Glutamatergic neuron (in vitro differentiated cells): ENCODE results near the gene CHD1L. TPM values are rescaled to one million over a fixed set of nuclear protein-coding genes. Genes with fewer than 3 reads are reported as not detected.
"Not testable (repeated sequence)": the region's sequence is repeated elsewhere in the genome, so short reads cannot be mapped to it uniquely, and the experiment has no call there.

Source experiments
- DNase-seq: peaks from one replicate; pipeline ENCODE4 v3.0.0; 2022
- H3K27ac Mint-ChIP-seq: one replicate; pipeline ENCODE4 v1.8.0; 2020; ENCODE audit warnings: mild to moderate bottlenecking, mixed read lengths, inconsistent platforms; ENCODE audit not compliant: unreplicated experiment
- H3K27me3 Mint-ChIP-seq: one replicate; pipeline ENCODE4 v1.8.0; 2020; ENCODE audit warnings: mild to moderate bottlenecking, moderate library complexity, mixed read lengths, inconsistent platforms; ENCODE audit not compliant: unreplicated experiment
- H3K36me3 Mint-ChIP-seq: one replicate; pipeline ENCODE4 v1.8.0; 2020; ENCODE audit warnings: mild to moderate bottlenecking, mixed read lengths, inconsistent platforms; ENCODE audit not compliant: unreplicated experiment
- H3K4me1 Mint-ChIP-seq: one replicate; pipeline ENCODE4 v1.8.0; 2020; ENCODE audit warnings: mild to moderate bottlenecking, low read depth, mixed read lengths, inconsistent platforms; ENCODE audit not compliant: unreplicated experiment
- H3K4me3 Mint-ChIP-seq: one replicate; pipeline ENCODE4 v1.8.0; 2020; ENCODE audit warnings: mild to moderate bottlenecking, mixed read lengths, inconsistent platforms; ENCODE audit not compliant: unreplicated experiment
- H3K9me3 Mint-ChIP-seq: one replicate; pipeline ENCODE4 v1.8.0; 2020; ENCODE audit warnings: mild to moderate bottlenecking, moderate library complexity, mixed read lengths, inconsistent platforms; ENCODE audit not compliant: unreplicated experiment
- CTCF ChIP-seq: fragments of 200-600 bp; sonication (generic); IDR thresholded peaks from one replicate; pipeline ENCODE4 v1.5.0; 2021; ENCODE audit not compliant: partially characterized antibody, unreplicated experiment
- long read RNA-seq: library from polyadenylated mRNA; unstranded; transcript quantifications from one replicate; pipeline ENCODE4 v2.0.0, GENCODE V29; 2020; ENCODE audit not compliant: unreplicated experiment
- total RNA-seq: library from RNA; stranded (reverse); fragmentation: NEBNext Ultra II Directional; extraction: Animal tissue kit (Norgen Biotek cat#: 25700); gene quantifications from one replicate; pipeline ENCODE4 v1.2.1, GENCODE V29; 2021; ENCODE audit not compliant: unreplicated experiment

The CHD1L gene
- total RNA-seq: 35.2 TPM
- long read RNA-seq, partial matches to known transcripts: 2 of 17 reads
- long read RNA-seq, other reads (novel, unspliced or antisense): 10 of 17 reads

- peaks cover 6% of the 10 kb centered on the region for H3K4me1 Mint-ChIP-seq
- H3K4me3 Mint-ChIP-seq: peak within 1 kb of the TSS; percentile 91
- peak; percentile 91 for TF ChIP-seq CTCF
- peak; percentile 95 for DNase-seq
- H3K27ac Mint-ChIP-seq: peak within 1 kb of the TSS; percentile 14
- no peaks in the 10 kb centered on the region for H3K27me3 Mint-ChIP-seq
- no peaks in the 10 kb centered on the region for H3K36me3 Mint-ChIP-seq
- peaks cover under 1% of the 10 kb centered on the region for H3K9me3 Mint-ChIP-seq
Observed at GRCh38 chr1:147242449-147243227, at the start of gene CHD1L. Gene CHD1L, plus strand, starts transcription at chr1:147242684. Its CDS starts 20 bp downstream, at chr1:147242704.

GRCh38 chr1:147197324-147197723 is 45.2 kb upstream of the CHD1L start:
- not testable (repeated sequence) for H3K27me3 Mint-ChIP-seq, H3K27ac Mint-ChIP-seq, H3K9me3 Mint-ChIP-seq, DNase-seq, H3K4me3 Mint-ChIP-seq, H3K36me3 Mint-ChIP-seq, H3K4me1 Mint-ChIP-seq

- Mint-ChIP-seq H3K4me1 (no peaks in the 10 kb centered on the region), H3K36me3 (no peaks in the 10 kb centered on the region), H3K27me3 (peaks cover 3% of the 10 kb centered on the region), H3K27ac (no peak overlapping the region), H3K9me3 (no peaks in the 10 kb centered on the region), H3K4me3 (no peak overlapping the region)
- no peak for TF ChIP-seq CTCF
- DNase-seq: no peak
Observed at GRCh38 chr1:147201276-147201675, 41.2 kb upstream of the CHD1L start.

- no peaks in the 10 kb centered on the region for H3K36me3 Mint-ChIP-seq
- no peaks in the 10 kb centered on the region for H3K4me1 Mint-ChIP-seq
- no peak overlapping the region for H3K27ac Mint-ChIP-seq
- no peak overlapping the region for H3K4me3 Mint-ChIP-seq
- no peak for DNase-seq
- H3K9me3 Mint-ChIP-seq: no peaks in the 10 kb centered on the region
- no peak for TF ChIP-seq CTCF
- H3K27me3 Mint-ChIP-seq: peaks cover 3% of the 10 kb centered on the region
Observed at GRCh38 chr1:147201786-147202185, 40.7 kb upstream of the CHD1L start.

GRCh38 chr1:147202576-147202975 is 39.9 kb upstream of the CHD1L start:
- no peaks in the 10 kb centered on the region for H3K9me3 Mint-ChIP-seq
- H3K36me3 Mint-ChIP-seq: no peaks in the 10 kb centered on the region
- no peak overlapping the region for H3K27ac Mint-ChIP-seq
- no peaks in the 10 kb centered on the region for H3K4me1 Mint-ChIP-seq
- H3K4me3 Mint-ChIP-seq: no peak overlapping the region
- DNase-seq: no peak
- no peak for TF ChIP-seq CTCF
- H3K27me3 Mint-ChIP-seq: peaks cover 3% of the 10 kb centered on the region
